ENCODE data around the gene FEM1B. TPM values are rescaled to one million over a fixed set of nuclear protein-coding genes. Genes with fewer than 3 reads are reported as not detected.
A peak's percentile ranks its signal among the peaks of the same experiment; 100 is the strongest.

The FEM1B gene
- total RNA-seq, 4 donors from 2014 or later = 28.1 to 48.2 (median 43.0) TPM

DNA sequence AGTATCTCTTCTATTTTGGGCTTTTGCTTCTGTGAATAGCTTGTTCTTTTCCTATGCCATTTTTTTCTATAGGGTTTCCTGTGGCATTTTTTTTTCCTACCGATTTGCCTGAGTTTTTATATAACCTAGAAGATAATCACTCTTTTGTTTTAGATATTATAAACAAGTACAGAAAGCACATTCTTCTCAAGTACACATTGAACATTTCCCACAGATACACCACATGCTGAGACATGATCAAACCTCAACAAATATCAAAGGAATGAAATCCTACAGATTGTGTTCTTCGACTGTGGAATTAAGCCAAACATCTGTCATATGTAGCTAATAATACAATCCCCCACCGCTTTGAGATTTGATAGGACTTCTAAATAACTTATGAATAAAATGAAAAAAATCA, 9.1 kb upstream of the FEM1B start:
- Histone ChIP-seq H3K27me3 (no peaks in the 10 kb centered on the region), H3K4me3 (no peak overlapping the region), H3K9me3 (no peaks in the 10 kb centered on the region), H3K36me3 (no peaks in the 10 kb centered on the region), H3K27ac (no peak overlapping the region), H3K4me1 (no peaks in the 10 kb centered on the region)
- no peak for DNase-seq
- TF ChIP-seq, protein P1, sequence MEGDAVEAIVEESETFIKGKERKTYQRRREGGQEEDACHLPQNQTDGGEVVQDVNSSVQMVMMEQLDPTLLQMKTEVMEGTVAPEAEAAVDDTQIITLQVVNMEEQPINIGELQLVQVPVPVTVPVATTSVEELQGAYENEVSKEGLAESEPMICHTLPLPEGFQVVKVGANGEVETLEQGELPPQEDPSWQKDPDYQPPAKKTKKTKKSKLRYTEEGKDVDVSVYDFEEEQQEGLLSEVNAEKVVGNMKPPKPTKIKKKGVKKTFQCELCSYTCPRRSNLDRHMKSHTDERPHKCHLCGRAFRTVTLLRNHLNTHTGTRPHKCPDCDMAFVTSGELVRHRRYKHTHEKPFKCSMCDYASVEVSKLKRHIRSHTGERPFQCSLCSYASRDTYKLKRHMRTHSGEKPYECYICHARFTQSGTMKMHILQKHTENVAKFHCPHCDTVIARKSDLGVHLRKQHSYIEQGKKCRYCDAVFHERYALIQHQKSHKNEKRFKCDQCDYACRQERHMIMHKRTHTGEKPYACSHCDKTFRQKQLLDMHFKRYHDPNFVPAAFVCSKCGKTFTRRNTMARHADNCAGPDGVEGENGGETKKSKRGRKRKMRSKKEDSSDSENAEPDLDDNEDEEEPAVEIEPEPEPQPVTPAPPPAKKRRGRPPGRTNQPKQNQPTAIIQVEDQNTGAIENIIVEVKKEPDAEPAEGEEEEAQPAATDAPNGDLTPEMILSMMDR (IDR thresholded peaks at IDR 0.05) = no peak
- TF ChIP-seq POLR2A (IDR thresholded peaks at IDR 0.05) = no peak

DNA sequence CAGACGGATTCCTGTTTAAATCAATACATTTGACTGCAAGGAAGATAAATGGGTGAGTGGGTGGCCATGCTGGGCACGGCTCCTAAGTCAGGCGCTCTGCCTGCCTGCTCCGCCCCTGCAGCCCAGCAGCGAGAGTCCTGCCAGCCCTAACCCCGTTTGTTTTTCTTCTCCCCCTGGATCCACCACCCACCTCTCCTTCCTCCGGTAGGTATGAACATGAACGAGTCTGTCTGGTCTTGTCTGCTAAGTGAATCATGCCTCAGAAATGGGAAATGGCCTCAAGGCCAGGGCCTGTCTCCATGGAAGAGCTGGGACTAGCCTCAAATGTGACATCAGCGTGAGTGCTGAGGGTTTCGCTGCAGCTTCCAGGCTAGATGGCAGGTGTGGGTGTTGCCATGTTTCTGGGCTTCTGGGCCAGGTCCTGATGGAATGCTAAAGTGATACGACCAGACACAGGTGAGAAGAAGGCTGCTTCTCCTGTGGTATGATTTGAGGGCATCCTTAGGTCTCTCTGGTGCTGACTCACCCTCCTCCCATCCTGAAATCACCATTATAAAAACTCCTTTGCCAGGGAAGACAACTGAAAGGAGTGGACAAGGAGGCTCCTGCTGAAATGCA, 5.6 kb upstream of the FEM1B start:
- H3K4me3 ChIP-seq = no peak overlapping the region
- DNase-seq = no peak
- peak overlapping the region in 2 of 4 donors; percentile 1 to 56 for H3K27ac ChIP-seq
- H3K27me3 ChIP-seq = no peaks in the 10 kb centered on the region
- TF ChIP-seq, protein P1 (IDR thresholded peaks at IDR 0.05) = no peak
- TF ChIP-seq POLR2A (IDR thresholded peaks at IDR 0.05) = no peak
- H3K9me3 ChIP-seq = no peaks in the 10 kb centered on the region
- H3K36me3 ChIP-seq = no peaks in the 10 kb centered on the region
- H3K4me1 ChIP-seq = peaks cover 0 to 10% (median 0%) of the 10 kb centered on the region in 4 donors

DNA sequence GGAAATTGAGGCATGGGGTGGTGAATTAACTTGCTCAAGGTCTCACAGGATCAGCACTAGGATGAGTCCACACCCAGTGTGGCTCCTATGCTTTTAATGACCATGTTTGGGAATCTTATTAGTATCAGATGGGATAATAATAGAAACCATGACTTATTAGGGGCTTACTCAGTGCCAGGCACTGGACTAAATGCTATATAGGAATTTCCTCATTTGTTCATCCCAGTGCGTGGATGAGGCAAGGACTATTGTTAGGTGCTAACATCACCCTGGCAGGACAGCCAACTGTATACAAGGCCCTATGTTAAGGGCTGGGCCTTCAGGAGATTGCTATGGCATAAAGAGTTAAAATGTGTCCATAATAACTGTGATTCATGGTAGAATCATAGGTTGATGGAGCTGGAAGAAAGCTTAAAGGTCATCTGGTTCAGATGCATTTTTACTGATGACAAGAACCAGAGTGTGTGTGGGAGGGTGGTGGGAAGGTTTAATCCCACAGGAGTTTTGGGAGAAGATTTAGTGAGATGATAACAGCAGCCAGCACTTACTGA, 4.7 kb upstream of the FEM1B start:
- no peak for TF ChIP-seq POLR2A (IDR thresholded peaks at IDR 0.05)
- TF ChIP-seq, protein P1 (IDR thresholded peaks at IDR 0.05) = no peak
- DNase-seq = no peak
- Histone ChIP-seq H3K4me3 (no peak overlapping the region), H3K36me3 (no peaks in the 10 kb centered on the region), H3K27me3 (no peaks in the 10 kb centered on the region), H3K4me1 (peaks cover 0 to 11% (median 0%) of the 10 kb centered on the region in 4 donors), H3K9me3 (no peaks in the 10 kb centered on the region), H3K27ac (peak overlapping the region in 2 of 4 donors; percentile 36 to 56)

DNA sequence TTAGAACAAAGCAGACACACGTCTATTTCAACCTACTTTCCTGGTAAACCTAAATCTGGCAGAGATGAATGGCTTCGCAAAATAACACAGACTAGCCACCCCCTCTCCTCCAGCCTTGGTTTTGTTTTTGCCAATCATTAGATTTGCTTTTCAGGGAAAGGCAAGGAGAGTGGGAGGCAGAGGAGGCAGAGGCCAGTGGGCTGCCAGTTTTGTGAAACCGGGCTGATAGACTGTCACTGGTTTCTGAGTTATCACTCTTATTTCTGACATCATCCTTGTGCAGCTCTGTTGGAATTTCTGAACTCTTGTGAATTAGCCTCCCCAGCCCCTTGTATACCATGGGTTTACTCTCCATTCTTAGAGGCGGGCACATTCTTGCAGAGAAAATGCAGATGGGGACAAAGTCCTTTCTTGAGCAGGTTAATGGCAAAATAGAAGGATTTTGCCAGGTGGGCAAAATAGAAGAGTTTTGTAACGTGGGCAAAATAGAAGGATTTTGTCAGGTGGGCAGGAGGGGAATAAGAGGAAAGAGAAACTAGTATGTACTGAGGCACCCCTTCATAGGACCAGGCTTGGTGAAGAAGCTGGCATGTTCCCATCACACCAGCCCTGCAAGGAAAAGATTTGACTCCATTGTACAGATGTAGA, 3.2 kb upstream of the FEM1B start:
- no peaks in the 10 kb centered on the region for H3K36me3 ChIP-seq
- TF ChIP-seq, protein P1 (IDR thresholded peaks at IDR 0.05) = no peak
- TF ChIP-seq POLR2A (IDR thresholded peaks at IDR 0.05) = no peak
- H3K27ac ChIP-seq = peak overlapping the region in 2 of 4 donors; percentile 36 to 56
- H3K9me3 ChIP-seq = no peaks in the 10 kb centered on the region
- H3K27me3 ChIP-seq = no peaks in the 10 kb centered on the region
- peaks cover 0 to 13% (median 3%) of the 10 kb centered on the region in 4 donors for H3K4me1 ChIP-seq
- DNase-seq = no peak
- H3K4me3 ChIP-seq = no peak overlapping the region

DNA sequence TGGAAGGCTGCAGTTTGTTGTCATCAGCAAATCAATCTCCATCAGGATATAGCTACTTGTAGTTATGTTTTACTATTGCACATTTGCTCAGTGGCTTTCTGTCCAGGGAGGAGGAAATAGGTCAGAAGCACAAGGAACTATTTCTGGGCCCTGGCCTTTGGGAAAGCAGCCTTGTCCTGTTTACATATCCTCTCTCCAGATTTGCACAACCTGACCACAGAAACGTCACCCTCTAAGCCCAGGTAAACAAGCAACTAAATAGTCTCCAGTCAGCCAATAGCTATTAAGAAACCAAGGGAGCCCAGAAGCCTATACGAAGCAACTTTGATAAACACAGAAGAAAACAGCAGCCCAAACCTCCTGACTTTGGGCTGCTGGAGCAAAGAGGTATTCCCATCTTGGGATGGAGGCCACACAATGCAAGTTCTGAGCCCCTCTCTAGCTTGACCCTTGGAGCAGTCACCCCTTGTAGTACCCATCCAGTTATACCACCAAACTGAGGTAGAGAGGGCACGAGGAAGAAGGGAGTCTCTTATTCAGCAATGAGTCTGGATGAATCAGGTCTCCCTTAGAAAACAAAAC, 2.3 kb upstream of the FEM1B start:
- peak overlapping the region in 2 of 4 donors; percentile 95 for H3K27ac ChIP-seq
- no peak for DNase-seq
- H3K36me3 ChIP-seq = no peaks in the 10 kb centered on the region
- peaks cover 0 to 23% (median 9%) of the 10 kb centered on the region in 4 donors for H3K4me1 ChIP-seq
- no peak for TF ChIP-seq POLR2A (IDR thresholded peaks at IDR 0.05)
- TF ChIP-seq, protein P1 (IDR thresholded peaks at IDR 0.05) = no peak
- no peaks in the 10 kb centered on the region for H3K9me3 ChIP-seq
- no peaks in the 10 kb centered on the region for H3K27me3 ChIP-seq
- H3K4me3 ChIP-seq = no peak overlapping the region
